Measurements from ENCODE around the gene GPR55. TPM values are rescaled to one million over a fixed set of nuclear protein-coding genes. Genes with fewer than 3 reads are reported as not detected.

The GPR55 gene
- total and polyA plus RNA-seq, 2 of the 4 experiments (the other 2 are of a cell fraction), result 0.03 TPM; not detected in 1

DNA sequence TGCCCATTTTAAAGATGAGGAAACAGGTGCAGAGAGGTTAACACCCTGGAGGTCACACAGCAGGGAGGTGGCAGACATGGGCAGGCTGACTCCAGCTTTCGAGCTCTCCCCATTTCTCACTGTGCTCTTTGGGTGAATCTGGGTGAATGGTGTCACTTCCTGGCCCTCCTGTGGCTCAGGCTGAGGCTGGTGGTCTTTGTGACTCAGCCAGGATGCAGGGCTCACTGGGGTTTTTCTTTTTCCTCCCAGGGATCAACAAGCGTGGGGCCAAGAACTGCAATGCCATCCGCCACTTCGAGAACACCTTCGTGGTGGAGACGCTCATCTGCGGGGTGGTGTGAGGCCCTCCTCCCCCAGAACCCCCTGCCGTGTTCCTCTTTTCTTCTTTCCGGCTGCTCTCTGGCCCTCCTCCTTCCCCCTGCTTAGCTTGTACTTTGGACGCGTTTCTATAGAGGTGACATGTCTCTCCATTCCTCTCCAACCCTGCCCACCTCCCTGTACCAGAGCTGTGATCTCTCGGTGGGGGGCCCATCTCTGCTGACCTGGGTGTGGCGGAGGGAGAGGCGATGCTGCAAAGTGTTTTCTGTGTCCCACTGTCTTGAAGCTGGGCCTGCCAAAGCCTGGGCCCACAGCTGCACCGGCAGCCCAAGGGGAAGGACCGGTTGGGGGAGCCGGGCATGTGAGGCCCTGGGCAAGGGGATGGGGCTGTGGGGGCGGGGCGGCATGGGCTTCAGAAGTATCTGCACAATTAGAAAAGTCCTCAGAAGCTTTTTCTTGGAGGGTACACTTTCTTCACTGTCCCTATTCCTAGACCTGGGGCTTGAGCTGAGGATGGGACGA is 47.1 kb downstream of the GPR55 start:
- Histone ChIP-seq H3K18ac (ENCODE audit: low read depth, low read length) (no peak overlapping the region), H3K4ac (ENCODE audit: low read depth, low read length) (no peak overlapping the region), H4K8ac (ENCODE audit: low read depth in 2 of 2, low read length in 2 of 2) (no peak overlapping the region), H2BK120ac (ENCODE audit: low read depth, low read length) (no peak overlapping the region), H3K9me1 (ENCODE audit: insufficient read depth, low read length) (no peaks in the 10 kb centered on the region; the same call in 1 of the 2 replicates), H3K9ac (ENCODE audit: low read depth, low read length) (no peak overlapping the region), H2AK9ac (replicated peaks; ENCODE audit: low read depth, low read length, poor library complexity) (no peak overlapping the region), H4K5ac (ENCODE audit: low read depth, low read length) (no peak overlapping the region), H2AK5ac (ENCODE audit: low read depth, low read length) (no peak overlapping the region), H3K14ac (replicated peaks; ENCODE audit: low read depth, low read length) (no peak overlapping the region), H3K36me3 (ENCODE audit: control insufficient read depth, insufficient read depth, low read length) (peaks cover 38% of the 10 kb centered on the region), H3K27me3 (ENCODE audit: control insufficient read depth, insufficient read depth, low read length) (no peaks in the 10 kb centered on the region), H3K9me3 (ENCODE audit: control insufficient read depth, insufficient read depth, low read length) (no peaks in the 10 kb centered on the region), H2BK5ac (ENCODE audit: low read depth, low read length, poor library complexity, severe bottlenecking) (no peak overlapping the region), H3K4me3 (ENCODE audit: insufficient read depth, low read depth, low read length) (no peak overlapping the region), H2BK15ac (ENCODE audit: low read depth, low read length) (no peak overlapping the region), H2BK20ac (ENCODE audit: low read depth, low read length) (no peak overlapping the region), H3K56ac (ENCODE audit: extremely low read depth, insufficient read depth, low read length) (no peak overlapping the region), H4K91ac (ENCODE audit: insufficient read depth, low read depth, low read length) (no peak overlapping the region), H3K23ac (ENCODE audit: low read depth, low read length) (no peak overlapping the region), H3K4me2 (ENCODE audit: low read depth, low read length) (no peak overlapping the region), H3K4me1 (ENCODE audit: control insufficient read depth, insufficient read depth, low read length) (no peaks in the 10 kb centered on the region), H3K27ac (ENCODE audit: insufficient read depth, low read length) (no peak overlapping the region), H4K20me1 (ENCODE audit: insufficient read depth, low read length) (peaks cover 7% of the 10 kb centered on the region; the same call in 1 of the 2 replicates), H3K79me1 (ENCODE audit: low read depth in 1 of 2, low read length in 2 of 2) (no peaks in the 10 kb centered on the region; a peak in 1 of 4 replicates), H2AFZ (replicated peaks; ENCODE audit: low read length, poor library complexity) (no peak overlapping the region)
- no peak for TF ChIP-seq MAFK (IDR thresholded peaks at IDR 0.05; ENCODE audit: low read depth, low read length)
- TF ChIP-seq RFX5 (IDR thresholded peaks at IDR 0.05; ENCODE audit: low read depth, low read length), result no peak
- TF ChIP-seq POLR2A (IDR thresholded peaks at IDR 0.05; ENCODE audit: low read depth, low read length), result no peak
- TF ChIP-seq FOS (IDR thresholded peaks at IDR 0.05; ENCODE audit: low read depth, low read length), result no peak
- TF ChIP-seq RAD21 (IDR thresholded peaks at IDR 0.05; ENCODE audit: low read length), result no peak
- no peak for TF ChIP-seq RCOR1 (IDR thresholded peaks at IDR 0.05; ENCODE audit: insufficient replicate concordance, low read length)
- no peak for TF ChIP-seq CEBPB (IDR thresholded peaks at IDR 0.05; ENCODE audit: low read depth, low read length)
- TF ChIP-seq, protein P1, sequence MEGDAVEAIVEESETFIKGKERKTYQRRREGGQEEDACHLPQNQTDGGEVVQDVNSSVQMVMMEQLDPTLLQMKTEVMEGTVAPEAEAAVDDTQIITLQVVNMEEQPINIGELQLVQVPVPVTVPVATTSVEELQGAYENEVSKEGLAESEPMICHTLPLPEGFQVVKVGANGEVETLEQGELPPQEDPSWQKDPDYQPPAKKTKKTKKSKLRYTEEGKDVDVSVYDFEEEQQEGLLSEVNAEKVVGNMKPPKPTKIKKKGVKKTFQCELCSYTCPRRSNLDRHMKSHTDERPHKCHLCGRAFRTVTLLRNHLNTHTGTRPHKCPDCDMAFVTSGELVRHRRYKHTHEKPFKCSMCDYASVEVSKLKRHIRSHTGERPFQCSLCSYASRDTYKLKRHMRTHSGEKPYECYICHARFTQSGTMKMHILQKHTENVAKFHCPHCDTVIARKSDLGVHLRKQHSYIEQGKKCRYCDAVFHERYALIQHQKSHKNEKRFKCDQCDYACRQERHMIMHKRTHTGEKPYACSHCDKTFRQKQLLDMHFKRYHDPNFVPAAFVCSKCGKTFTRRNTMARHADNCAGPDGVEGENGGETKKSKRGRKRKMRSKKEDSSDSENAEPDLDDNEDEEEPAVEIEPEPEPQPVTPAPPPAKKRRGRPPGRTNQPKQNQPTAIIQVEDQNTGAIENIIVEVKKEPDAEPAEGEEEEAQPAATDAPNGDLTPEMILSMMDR (conservative IDR thresholded peaks at IDR 0.05; ENCODE audit: low read depth, low read length), result no peak
- dilution Hi-C loops (cut with HindIII; ENCODE audit: low sequenced_read_pairs, unreplicated experiment) (no loop called here), in situ Hi-C loops (cut with MboI; ENCODE audit: low sequenced_read_pairs) (no loop called here), intact Hi-C loops (cut with micrococcal nuclease) (no loop called here)
- no peak for DNase-seq
- WGBS, 2 experiments (ENCODE audit: extremely low coverage in 2 of 2, insufficient read length in 1 of 2), result 80% methylated on average over 14 of the region's 20 CpGs; no CpG with 5 or more reads in 1 of the 2 experiments
- BruUV-seq (replicated peaks), result no TSS peak
- CTCF ChIA-PET, result interaction anchor here (0.8 kb wide), 1 partner anchor 109 kb away, joined by 5 read pairs; no protein-coding TSS in a partner anchor
- ATAC-seq (ENCODE audit: low read depth), result no peak
- POLR2A ChIA-PET (ENCODE audit: unreplicated experiment), result no interaction called here

Measured in IMR-90 (cell line).